Myometrial cell (primary cell): ENCODE results near the gene PTCD2. TPM values are rescaled to one million over a fixed set of nuclear protein-coding genes. Genes with fewer than 3 reads are reported as not detected.

Experiments
- total RNA-seq: library from RNA; depleted of rRNA; stranded (reverse); fragments of >200 nt; gene quantifications from 2 replicates; pipeline ENCODE4 v1.2.3, GENCODE V29; 2015

Gene PTCD2, protein sequence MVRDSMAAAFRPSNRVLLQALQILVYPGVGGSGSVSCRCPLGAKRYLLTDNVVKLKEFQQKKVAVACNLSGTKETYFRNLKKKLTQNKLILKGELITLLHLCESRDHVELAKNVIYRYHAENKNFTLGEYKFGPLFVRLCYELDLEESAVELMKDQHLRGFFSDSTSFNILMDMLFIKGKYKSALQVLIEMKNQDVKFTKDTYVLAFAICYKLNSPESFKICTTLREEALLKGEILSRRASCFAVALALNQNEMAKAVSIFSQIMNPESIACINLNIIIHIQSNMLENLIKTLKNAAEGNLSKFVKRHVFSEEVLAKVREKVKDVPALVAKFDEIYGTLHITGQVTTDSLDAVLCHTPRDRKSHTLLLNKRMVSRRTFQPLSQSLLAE
- total RNA-seq: 12.9 and 13.8 TPM in 2 replicates

DNA sequence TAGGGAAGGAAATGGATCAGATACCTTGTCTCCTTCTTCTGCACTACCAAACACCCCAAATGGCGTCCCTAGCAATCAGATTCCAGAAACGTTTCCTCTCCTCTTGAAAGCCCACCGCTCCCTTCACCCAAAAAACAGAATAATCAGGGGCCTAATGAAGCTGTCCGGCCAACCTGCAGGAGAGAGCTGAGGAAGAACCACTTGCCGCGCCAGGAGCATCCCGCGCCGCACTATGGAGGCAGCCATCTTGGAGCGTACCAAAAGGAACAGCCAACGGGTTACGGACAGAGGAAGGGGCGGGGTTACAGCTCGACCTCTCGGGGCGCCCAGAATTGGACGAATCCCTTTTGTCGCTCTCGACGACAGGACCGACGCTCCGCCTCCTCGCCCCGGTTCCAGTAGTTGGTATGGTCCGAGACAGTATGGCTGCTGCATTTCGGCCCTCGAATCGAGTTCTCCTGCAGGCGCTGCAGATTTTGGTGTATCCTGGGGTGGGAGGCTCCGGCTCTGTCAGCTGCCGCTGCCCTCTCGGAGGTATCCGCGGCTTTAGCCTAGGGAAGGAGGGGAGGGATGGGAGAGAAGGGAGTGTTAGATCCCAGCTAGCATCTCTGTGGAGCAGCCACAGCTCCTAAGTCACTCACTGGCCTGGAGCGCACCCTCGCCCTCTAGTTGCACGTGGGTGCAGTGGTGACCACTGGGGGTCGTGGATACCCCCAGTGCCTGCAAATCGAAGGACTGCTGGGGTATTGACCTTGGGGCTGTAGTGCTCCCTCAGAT is at the start of gene PTCD2, which contains the start of gene MRPS27:
TSS of gene PTCD2 (plus strand) at position 398 of the 777 bp plus-strand sequence. CDS start at position 408, 10 bp downstream.
TSS of gene MRPS27 (minus strand) at position 265 of the 777 bp plus-strand sequence. CDS start at position 246, 19 bp downstream.

Other genes with a start within 250 kb of the PTCD2 start
- gene MAP1B, start 212.9 kb upstream of the PTCD2 start, total RNA-seq: 70.0 and 84.2 TPM in 2 replicates
- 73.8 and 88.4 TPM in 2 replicates for gene MRPS27, start 133 bp upstream of the PTCD2 start, total RNA-seq
- gene ZNF366, start 187.0 kb downstream of the PTCD2 start, total RNA-seq: not detected in 2 replicates